K562 (cell line): ENCODE measurements around the gene ZNRF1. TPM values are rescaled to one million over a fixed set of nuclear protein-coding genes. Genes with fewer than 3 reads are reported as not detected.

ENCODE experiments used
- ATAC-seq: fragments of 200-7000 bp; cut with Tn5 transposase; 3 replicates; pipeline ENCODE4 v1.9.1; 2020; ENCODE audit warnings: moderate library complexity
- BruUV-seq: library from RNA; stranded (reverse); fragments of 400-500 nt; replicated peaks from 2 replicates; lab custom pipeline; 2021; lab: Mats Ljungman, UMichigan
- CTCF ChIA-PET: fragments of 300-600 bp; formaldehyde crosslinking; extraction: SDS; loops from one replicate; lab custom pipeline; 2021; ENCODE audit warnings: low intra/inter-chr PET ratio; lab: Yijun Ruan, JAX
- POLR2A ChIA-PET: fragments of 300-600, 350-650 bp; sonication (Branson Sonifier 250); formaldehyde crosslinking; extraction: SDS; loops from one replicate; lab custom pipeline; 2021; ENCODE audit warnings: antibody characterized with exemption, inconsistent platforms; lab: Yijun Ruan, JAX
- DNase-seq, 4 experiments: peaks; one replicate each; pipeline versions ENCODE4 v3.0.0 to v3.0.0-alpha.2; 2011 to 2018; ENCODE audit warnings: low spot score in 3 of 4, mixed read lengths in 3 of 4; ENCODE audit errors: extremely low read depth in 1 of 4
- FAIRE-seq: peaks from 2 replicates; lab custom pipeline; 2011; peaks lifted over from hg19 to GRCh38; lab: Jason Lieb, UNC
- H2AFZ ChIP-seq: 2 replicates; pipeline ENCODE4 v1.6.0; 2011; ENCODE audit warnings: low read depth, low read length, control low read depth, inconsistent platforms
- H3K27ac ChIP-seq: fragments of 200-600 bp; 3 replicates; pipeline ENCODE4 v1.8.0; 2011; ENCODE audit warnings: low read depth, mild to moderate bottlenecking, control low read depth, inconsistent platforms, low read length, moderate library complexity, mixed read lengths; ENCODE audit errors: extremely low read depth
- H3K27me3 ChIP-seq, 2 experiments: fragments of 300-600 bp in 1 of 2; 2 replicates in 1 of 2; 3 replicates in 1 of 2; pipeline versions ENCODE4 v1.6.0 to v1.8.0; 2011; ENCODE audit warnings: inconsistent platforms in 2 of 2, low read length in 2 of 2, mild to moderate bottlenecking in 1 of 2, mixed read lengths in 1 of 2, moderate library complexity in 1 of 2; ENCODE audit not compliant: control insufficient read depth in 2 of 2, insufficient read depth in 2 of 2
- H3K36me3 ChIP-seq: fragments of 300-600 bp; 3 replicates; pipeline ENCODE4 v1.8.0; 2011; ENCODE audit warnings: mild to moderate bottlenecking, low read length, inconsistent platforms; ENCODE audit not compliant: control insufficient read depth, insufficient read depth
- H3K4me1 ChIP-seq, 2 experiments: fragments of 200-600 bp in 1 of 2; replicated peaks in 1 of 2; 2 replicates in 1 of 2; 3 replicates in 1 of 2; pipeline versions ENCODE4 v1.5.1 to v1.8.0; 2011; ENCODE audit warnings: inconsistent platforms in 2 of 2, low read length in 2 of 2, mild to moderate bottlenecking in 1 of 2, mixed read lengths in 1 of 2, moderate library complexity in 1 of 2; ENCODE audit not compliant: control insufficient read depth in 2 of 2, insufficient read depth in 2 of 2
- H3K4me2 ChIP-seq: 2 replicates; pipeline ENCODE4 v1.6.1; 2011; ENCODE audit warnings: low read length, control low read depth, inconsistent platforms, mixed read lengths; ENCODE audit not compliant: insufficient read depth
- H3K4me3 ChIP-seq: fragments of 200-600 bp; sonication (generic), shearing (Covaris generic); 2 replicates; pipeline ENCODE4 v1.5.1; 2016; ENCODE audit warnings: control low read depth, inconsistent platforms
- H3K79me2 ChIP-seq: fragments of 200-600 bp; 3 replicates; pipeline ENCODE4 v1.8.0; 2011; ENCODE audit warnings: low read length, inconsistent platforms; ENCODE audit not compliant: control insufficient read depth, insufficient read depth
- H3K9ac ChIP-seq, 2 experiments: 2 replicates each; pipeline versions ENCODE4 v1.6.0 to v1.6.1; 2011; ENCODE audit warnings: low read depth in 2 of 2, low read length in 2 of 2, control low read depth in 1 of 2, inconsistent platforms in 1 of 2, mild to moderate bottlenecking in 1 of 2, mixed read lengths in 1 of 2; ENCODE audit not compliant: insufficient read depth in 1 of 2
- H3K9me1 ChIP-seq: one replicate; pipeline ENCODE4 v1.6.0; 2011; ENCODE audit warnings: inconsistent platforms, mild to moderate bottlenecking, low read length, moderate library complexity; ENCODE audit not compliant: control insufficient read depth, insufficient read depth
- H3K9me3 ChIP-seq: replicated peaks from 2 replicates; pipeline ENCODE4 v1.5.1; 2011; ENCODE audit warnings: low read depth, low read length, inconsistent platforms; ENCODE audit not compliant: control insufficient read depth, insufficient read depth
- H4K20me1 ChIP-seq: replicated peaks from 2 replicates; pipeline ENCODE4 v1.6.1; 2011; ENCODE audit warnings: low read length, inconsistent platforms, mixed read lengths; ENCODE audit not compliant: control insufficient read depth, insufficient read depth
- ETV6 ChIP-seq, 3 experiments: fragments of 150-350 bp in 1 of 3; sonication (generic) in 1 of 3; formaldehyde crosslinking in 1 of 3; IDR thresholded peaks; 2 replicates each; pipeline versions ENCODE4 v1.6.1 to v1.8.0; 2014 to 2022; ENCODE audit warnings: borderline replicate concordance in 2 of 3, low read depth in 2 of 3, antibody characterized with exemption in 1 of 3, low read length in 1 of 3, mild to moderate bottlenecking in 1 of 3, missing genetic modification reagents in 1 of 3
- SIN3B ChIP-seq: fragments of 450-650 bp; IDR thresholded peaks from 2 replicates; pipeline ENCODE4 v1.6.1; 2017; ENCODE audit warnings: low read depth, mild to moderate bottlenecking, moderate library complexity
- SMC3 ChIP-seq: conservative IDR thresholded peaks from 2 replicates; pipeline ENCODE4 v1.6.1; 2011; ENCODE audit warnings: low read depth, low read length, improper control_type of control experiment; ENCODE audit not compliant: insufficient read depth
- STAT5B ChIP-seq: fragments of 250-450 bp; sonication (Bioruptor Pico); IDR thresholded peaks from 2 replicates; pipeline ENCODE4 v1.8.0; 2021; ENCODE audit warnings: mild to moderate bottlenecking, inconsistent platforms
- ZNF224 ChIP-seq: sonication (generic); formaldehyde crosslinking; IDR thresholded peaks from 2 replicates; pipeline ENCODE4 v1.8.0; 2022; ENCODE audit warnings: mild to moderate bottlenecking, missing genetic modification reagents
- ZNF282 ChIP-seq: sonication (generic); formaldehyde crosslinking; IDR thresholded peaks from 2 replicates; pipeline ENCODE4 v1.8.1; 2023; ENCODE audit warnings: missing genetic modification reagents
- ZNF707 ChIP-seq: fragments of 250-450 bp; sonication (Bioruptor Pico); conservative IDR thresholded peaks from 2 replicates; pipeline ENCODE4 v1.8.0; 2022; ENCODE audit warnings: inconsistent platforms, mild to moderate bottlenecking, moderate library complexity
- WGBS: fragments of 100-300 bp; shearing (Covaris generic); methylation state at CpG from one replicate; pipeline ENCODE4 v1.1.6; 2016; ENCODE audit warnings: low coverage, mixed read lengths; ENCODE audit not compliant: insufficient coverage; ENCODE audit errors: missing lambda C conversion rate; 5-methylcytosine and 5-hydroxymethylcytosine counted together
- in situ Hi-C: fragments of 300-500 bp; cut with MboI; formaldehyde crosslinking; loops from 4 replicates; pipeline ENCODE4 v1.15.0; 2018; ENCODE audit warnings: inconsistent platforms, mixed read lengths
- intact Hi-C: fragments of 100-400 bp; cut with micrococcal nuclease; formaldehyde crosslinking; loops from 2 replicates; pipeline ENCODE4 v1.14.2; 2022
- polyA plus RNA-seq, 8 experiments: library from polyadenylated mRNA; depleted of rRNA in 4 of 8; stranded (reverse) in 5 of 8; unstranded in 3 of 8; fragments of >200 nt; fragmentation: Nextera tagmentation in 2 of 8; fragmentation: Illumina TruSeq in 1 of 8; extraction: Ambion mirVana in 2 of 8; extraction: Trizol in 1 of 8; gene quantifications; 2 replicates each; pipeline versions ENCODE4 v1.2.1 to v1.2.3, GENCODE V29; 2011 to 2014; ENCODE audit warnings: inconsistent platforms in 1 of 8, missing spikeins in 1 of 8
- total RNA-seq, 7 experiments: library from RNA; depleted of rRNA in 6 of 7; stranded (reverse); fragments of >200 nt in 6 of 7; fragmentation: Illumina TruSeq in 2 of 7; extraction: Trizol in 2 of 7; gene quantifications; 2 replicates each; pipeline versions ENCODE4 v1.2.1 to v1.2.3, GENCODE V29; 2011 to 2021; ENCODE audit warnings: low replicate concordance in 1 of 7
- TF ChIP-seq, protein P1 (sequence below): sonication (generic); formaldehyde crosslinking; IDR thresholded peaks from 2 replicates; pipeline ENCODE4 v1.8.1; 2022; ENCODE audit warnings: missing genetic modification reagents
- TF ChIP-seq, protein P2 (sequence below): fragments of 250-450 bp; sonication (Bioruptor Pico); IDR thresholded peaks from 2 replicates; pipeline ENCODE4 v1.4.0; 2020

Gene ZNRF1
- total and polyA plus RNA-seq, 9 of the 15 experiments (the other 6 are each of a cell fraction or from before 2014, with no cell fraction given) = 9.5 to 37.7 (median 20.0) TPM

DNA sequence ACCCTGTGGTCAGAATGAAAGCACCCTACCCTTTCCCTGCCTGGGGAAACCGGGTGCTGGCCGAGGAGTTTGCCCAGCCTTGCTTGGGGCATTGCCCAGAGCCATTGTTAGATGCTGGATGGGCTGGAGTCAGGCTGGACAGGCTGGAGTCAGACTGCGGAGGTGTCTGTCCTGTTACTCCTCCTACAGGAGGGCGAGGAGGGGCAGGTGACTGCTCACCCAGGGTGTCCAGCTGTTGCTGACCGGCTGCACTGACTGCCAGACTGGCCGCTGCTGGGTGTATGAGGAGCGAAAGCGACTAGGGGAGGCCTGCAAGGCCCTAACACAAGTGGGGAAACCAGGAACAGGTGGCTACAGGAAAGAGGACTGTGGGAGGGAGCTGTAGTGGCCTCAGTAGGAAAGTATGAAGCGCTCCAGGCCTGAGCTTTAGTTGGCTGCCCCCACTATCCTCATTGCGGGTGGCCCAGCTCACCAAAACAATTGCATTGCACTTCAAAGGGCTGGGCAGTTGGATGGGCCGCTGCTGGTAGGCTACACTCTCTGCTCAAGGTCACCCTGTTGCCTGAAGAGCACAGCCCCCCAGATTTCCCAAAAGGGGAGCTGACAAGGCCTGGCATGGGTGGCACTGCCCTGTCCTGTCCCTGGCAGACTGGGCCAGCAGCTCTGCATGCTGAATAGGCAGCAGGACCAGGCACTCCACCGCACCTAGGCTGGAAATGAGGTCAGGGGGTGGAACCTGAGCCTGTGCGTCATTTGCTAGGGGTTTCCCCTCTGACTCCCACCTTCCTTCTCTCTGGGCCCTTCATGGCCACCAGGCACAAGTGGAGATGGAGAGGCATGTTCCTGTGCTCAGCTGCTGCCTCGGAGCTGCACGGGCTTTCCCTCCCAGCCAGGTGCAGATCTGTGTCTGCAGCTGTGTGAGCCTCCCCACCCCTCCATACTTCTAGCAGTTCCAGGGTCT lies 99.4 kb downstream of the ZNRF1 start:
- FAIRE-seq = no peak
- Histone ChIP-seq H3K36me3 (peaks cover 27% of the 10 kb centered on the region; the same call in 2 of the 3 replicates), H3K4me3 (no peak overlapping the region), H3K9ac (peak overlapping the region in 1 of 2 experiments; percentile 72; a peak in 2 of 4 replicates), H3K79me2 (no peaks in the 10 kb centered on the region; the same call in 1 of the 3 replicates), H3K9me1 (no peaks in the 10 kb centered on the region), H4K20me1 (no peaks in the 10 kb centered on the region; the same call in 1 of the 2 replicates), H3K4me2 (no peak overlapping the region), H3K4me1 (peaks cover 12% of the 10 kb centered on the region in 2 experiments), H2AFZ (no peak overlapping the region), H3K27ac (no peak overlapping the region), H3K9me3 (no peaks in the 10 kb centered on the region), H3K27me3 (no peaks in the 10 kb centered on the region)
- DNase-seq = no peak
- intact Hi-C loops (no loop called here), in situ Hi-C loops (no loop called here)
- POLR2A ChIA-PET = interaction anchor here (0.6 to 1.1 kb wide), 4 partner anchors 7 to 13 kb away, joined by 3 read pairs; no protein-coding TSS in a partner anchor
- ATAC-seq = no peak
- CTCF ChIA-PET = no interaction called here
- 77% methylated on average over 14 of the region's 15 CpGs for WGBS
- TF ChIP-seq ZNF707 = no peak
- no peak for TF ChIP-seq ETV6 (IDR thresholded peaks at IDR 0.05; ENCODE audit: borderline replicate concordance in 1 of 2, low read depth in 2 of 2, low read length in 1 of 2)
- TF ChIP-seq ETV6 (CRISPR knock-in tag; IDR thresholded peaks at IDR 0.05; ENCODE audit: borderline replicate concordance) = no peak
- TF ChIP-seq SIN3B = no peak
- TF ChIP-seq STAT5B (CRISPR knock-in tag) = no peak
- TF ChIP-seq SMC3 = no peak
- TF ChIP-seq ZNF224 (CRISPR knock-in tag) = no peak
- no peak for TF ChIP-seq ZNF282 (CRISPR knock-in tag)
- TF ChIP-seq, protein P1, sequence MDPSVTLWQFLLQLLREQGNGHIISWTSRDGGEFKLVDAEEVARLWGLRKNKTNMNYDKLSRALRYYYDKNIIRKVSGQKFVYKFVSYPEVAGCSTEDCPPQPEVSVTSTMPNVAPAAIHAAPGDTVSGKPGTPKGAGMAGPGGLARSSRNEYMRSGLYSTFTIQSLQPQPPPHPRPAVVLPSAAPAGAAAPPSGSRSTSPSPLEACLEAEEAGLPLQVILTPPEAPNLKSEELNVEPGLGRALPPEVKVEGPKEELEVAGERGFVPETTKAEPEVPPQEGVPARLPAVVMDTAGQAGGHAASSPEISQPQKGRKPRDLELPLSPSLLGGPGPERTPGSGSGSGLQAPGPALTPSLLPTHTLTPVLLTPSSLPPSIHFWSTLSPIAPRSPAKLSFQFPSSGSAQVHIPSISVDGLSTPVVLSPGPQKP (CRISPR knock-in tag) = no peak
- TF ChIP-seq, protein P2, sequence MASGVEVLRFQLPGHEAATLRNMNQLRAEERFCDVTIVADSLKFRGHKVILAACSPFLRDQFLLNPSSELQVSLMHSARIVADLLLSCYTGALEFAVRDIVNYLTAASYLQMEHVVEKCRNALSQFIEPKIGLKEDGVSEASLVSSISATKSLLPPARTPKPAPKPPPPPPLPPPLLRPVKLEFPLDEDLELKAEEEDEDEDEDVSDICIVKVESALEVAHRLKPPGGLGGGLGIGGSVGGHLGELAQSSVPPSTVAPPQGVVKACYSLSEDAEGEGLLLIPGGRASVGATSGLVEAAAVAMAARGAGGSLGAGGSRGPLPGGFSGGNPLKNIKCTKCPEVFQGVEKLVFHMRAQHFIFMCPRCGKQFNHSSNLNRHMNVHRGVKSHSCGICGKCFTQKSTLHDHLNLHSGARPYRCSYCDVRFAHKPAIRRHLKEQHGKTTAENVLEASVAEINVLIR = no peak
- no TSS peak for BruUV-seq
